ENCODE data around the gene DTNA.
"Not testable (repeated sequence)": the region's sequence is repeated elsewhere in the genome, so short reads cannot be mapped to it uniquely, and the experiment has no call there.

DTNA gene

GRCh38 chr18:34709750-34710441, at the start of gene DTNA:
Gene DTNA, plus strand, starts transcription at chr18:34710298. Its CDS starts 45,679 bp downstream, at chr18:34755977.
- no peak for FAIRE-seq

- no peak for FAIRE-seq
Measured at GRCh38 chr18:34660572-34660971, 49.5 kb upstream of the DTNA start.

GRCh38 chr18:34661464-34662087, 48.5 kb upstream of the DTNA start:
- peak; percentile 65 for FAIRE-seq

- FAIRE-seq: no peak
Measured at GRCh38 chr18:34676816-34677574, 33.1 kb upstream of the DTNA start.

GRCh38 chr18:34689750-34690149, 20.3 kb upstream of the DTNA start:
- FAIRE-seq: not testable (repeated sequence)

GRCh38 chr18:34691614-34692013, 18.5 kb upstream of the DTNA start:
- no peak for FAIRE-seq

- no peak for FAIRE-seq
Measured at GRCh38 chr18:34694591-34695165, 15.4 kb upstream of the DTNA start.

- no peak for FAIRE-seq
Measured at GRCh38 chr18:34695310-34695709, 14.8 kb upstream of the DTNA start.

- FAIRE-seq: no peak
Measured at GRCh38 chr18:34696671-34697070, 13.4 kb upstream of the DTNA start.

GRCh38 chr18:34697233-34697632, 12.9 kb upstream of the DTNA start:
- FAIRE-seq: no peak

GRCh38 chr18:34697891-34698290, 12.2 kb upstream of the DTNA start:
- FAIRE-seq: no peak

GRCh38 chr18:34701911-34702310, 8.2 kb upstream of the DTNA start:
- no peak for FAIRE-seq

GRCh38 chr18:34702814-34703213, 7.3 kb upstream of the DTNA start:
- FAIRE-seq: no peak

GRCh38 chr18:34704074-34704473, 6.0 kb upstream of the DTNA start:
- FAIRE-seq: no peak

- FAIRE-seq: no peak
Measured at GRCh38 chr18:34704823-34705222, 5.3 kb upstream of the DTNA start.

- FAIRE-seq: no peak
Measured at GRCh38 chr18:34707670-34708069, 2.4 kb upstream of the DTNA start.

GRCh38 chr18:34709104-34709503, 994 bp upstream of the DTNA start:
- FAIRE-seq: no peak

- FAIRE-seq: no peak
Measured at GRCh38 chr18:34710458-34710914, 388 bp downstream of the DTNA start.

GRCh38 chr18:34710934-34711333, 836 bp downstream of the DTNA start:
- FAIRE-seq: no peak

GRCh38 chr18:34716111-34716510, 6.0 kb downstream of the DTNA start:
- FAIRE-seq: not testable (repeated sequence)

GRCh38 chr18:34718610-34719009, 8.5 kb downstream of the DTNA start:
- FAIRE-seq: no peak

GRCh38 chr18:34720220-34720619, 10.1 kb downstream of the DTNA start:
- FAIRE-seq: no peak

GRCh38 chr18:34723143-34723542, 13.0 kb downstream of the DTNA start:
- no peak for FAIRE-seq

All from A204.1 (cell line).